Endothelial cell of umbilical vein (primary cell): ENCODE results near the gene NEDD4. TPM values are rescaled to one million over a fixed set of nuclear protein-coding genes. Genes with fewer than 3 reads are reported as not detected.

ENCODE experiments used
- BruUV-seq: library from RNA; stranded (reverse); fragments of 400-500 nt; replicated peaks from 2 replicates; lab custom pipeline; 2021; lab: Mats Ljungman, UMichigan
- CTCF ChIA-PET: fragments of 300-600, 350-600 bp; sonication (Branson Sonifier 250); formaldehyde crosslinking; loops from one replicate; lab custom pipeline; 2021; ENCODE audit warnings: antibody characterized with exemption, inconsistent platforms; lab: Charles Lee
- POLR2A ChIA-PET: fragments of 300-600, 350-600 bp; sonication (Branson Sonifier 250); formaldehyde crosslinking; loops from one replicate; lab custom pipeline; 2021; ENCODE audit warnings: antibody characterized with exemption, inconsistent platforms; lab: Charles Lee
- DNase-seq: peaks from one replicate; pipeline ENCODE4 v3.0.0-alpha.2; 2011; ENCODE audit warnings: low read depth, low spot score
- FAIRE-seq: peaks from 2 replicates; lab custom pipeline; 2011; peaks lifted over from hg19 to GRCh38; lab: Jason Lieb, UNC
- H2AFZ ChIP-seq: 2 replicates; pipeline ENCODE4 v1.6.0; 2012; ENCODE audit warnings: low read depth, low read length, control low read depth, inconsistent platforms
- H3K27ac ChIP-seq: 2 replicates; pipeline ENCODE4 v1.5.1; 2011; ENCODE audit warnings: low read depth, mild to moderate bottlenecking, control low read depth, low read length, moderate library complexity; ENCODE audit not compliant: insufficient read depth
- H3K27me3 ChIP-seq, 2 experiments: 2 replicates each; pipeline versions ENCODE4 v1.6.0 to v1.6.1; 2011; ENCODE audit warnings: low read length in 2 of 2, mixed read lengths in 1 of 2; ENCODE audit not compliant: control insufficient read depth in 2 of 2, insufficient read depth in 2 of 2
- H3K36me3 ChIP-seq, 2 experiments: 2 replicates in 1 of 2; 3 replicates in 1 of 2; pipeline ENCODE4 v1.5.1; 2011; ENCODE audit warnings: low read length in 2 of 2, mild to moderate bottlenecking in 1 of 2, moderate library complexity in 1 of 2; ENCODE audit not compliant: control insufficient read depth in 2 of 2, insufficient read depth in 2 of 2; ENCODE audit errors: extremely low read depth in 1 of 2
- H3K4me1 ChIP-seq: 3 replicates; pipeline ENCODE4 v1.5.1; 2011; ENCODE audit warnings: mild to moderate bottlenecking, low read length; ENCODE audit not compliant: control insufficient read depth, insufficient read depth; ENCODE audit errors: extremely low read depth
- H3K4me2 ChIP-seq: 2 replicates; pipeline ENCODE4 v1.6.1; 2011; ENCODE audit warnings: low read length, control low read depth, mixed read lengths; ENCODE audit not compliant: insufficient read depth
- H3K4me3 ChIP-seq, 3 experiments: fragments of 200-600 bp in 1 of 3; sonication (generic), shearing (Covaris generic) in 1 of 3; replicated peaks in 1 of 3; 2 replicates each; pipeline ENCODE4 v1.5.1; 2011 to 2016; ENCODE audit warnings: control low read depth in 3 of 3, low read length in 3 of 3, mild to moderate bottlenecking in 2 of 3, inconsistent platforms in 1 of 3, low read depth in 1 of 3, moderate library complexity in 1 of 3; ENCODE audit not compliant: insufficient read depth in 1 of 3
- H3K79me2 ChIP-seq: 2 replicates; pipeline ENCODE4 v1.6.0; 2012; ENCODE audit warnings: low read length, inconsistent platforms; ENCODE audit not compliant: control insufficient read depth, insufficient read depth
- H3K9ac ChIP-seq: replicated peaks from 2 replicates; pipeline ENCODE3; 2011; ENCODE audit warnings: low read length, control low read depth; ENCODE audit not compliant: insufficient read depth; ENCODE audit errors: extremely low read depth
- H3K9me1 ChIP-seq: replicated peaks from 3 replicates; pipeline ENCODE4 v1.6.0; 2011; ENCODE audit warnings: mild to moderate bottlenecking, low read length; ENCODE audit not compliant: control insufficient read depth, insufficient read depth; ENCODE audit errors: extremely low read depth
- H3K9me3 ChIP-seq: replicated peaks from 2 replicates; pipeline ENCODE4 v1.5.1; 2012; ENCODE audit warnings: low read length, inconsistent platforms; ENCODE audit not compliant: control insufficient read depth, insufficient read depth
- H4K20me1 ChIP-seq: replicated peaks from 2 replicates; pipeline ENCODE3; 2011; ENCODE audit warnings: mild to moderate bottlenecking, low read length; ENCODE audit not compliant: control insufficient read depth, insufficient read depth; ENCODE audit errors: extremely low read depth
- EZH2 ChIP-seq: IDR thresholded peaks from 2 replicates; pipeline ENCODE4 v1.6.1; 2012; ENCODE audit warnings: borderline replicate concordance, low read depth, mild to moderate bottlenecking, moderate library complexity, low read length, inconsistent platforms; ENCODE audit not compliant: severe bottlenecking
- FOS ChIP-seq: IDR thresholded peaks from 2 replicates; pipeline ENCODE4 v1.6.1; 2011; ENCODE audit warnings: mild to moderate bottlenecking, low read length, moderate library complexity, borderline replicate concordance; ENCODE audit not compliant: insufficient read depth
- GATA2 ChIP-seq: IDR thresholded peaks from 2 replicates; pipeline ENCODE4 v1.7.0; 2011; ENCODE audit warnings: low read depth, mild to moderate bottlenecking, moderate library complexity, mixed read lengths, low read length; ENCODE audit not compliant: insufficient read length, insufficient read depth
- JUN ChIP-seq: IDR thresholded peaks from 2 replicates; pipeline ENCODE4 v1.6.1; 2011; ENCODE audit warnings: borderline replicate concordance, low read depth; ENCODE audit not compliant: insufficient read length, insufficient read depth
- MYC ChIP-seq: IDR thresholded peaks from one replicate; pipeline ENCODE4 v1.6.1; 2011; ENCODE audit warnings: mild to moderate bottlenecking, low read depth, low read length
- POLR2AphosphoS5 ChIP-seq: IDR thresholded peaks from 2 replicates; pipeline ENCODE4 v1.6.1; 2012; ENCODE audit warnings: low read depth, mild to moderate bottlenecking, control low read depth, low read length, moderate library complexity; ENCODE audit not compliant: insufficient read depth
- dilution Hi-C: fragments of 300-500 bp; cut with MboI; formaldehyde crosslinking; loops from one replicate; pipeline ENCODE4 v1.15.0; 2019; ENCODE audit warnings: low sequenced_read_pairs; ENCODE audit not compliant: extremely low pct_ligation_motif_present
- intact Hi-C: fragments of 100-400 bp; cut with micrococcal nuclease; formaldehyde crosslinking; loops from one replicate; pipeline ENCODE4 v1.10.0; 2022
- polyA plus RNA-seq, 4 experiments: library from polyadenylated mRNA; depleted of rRNA in 3 of 4; stranded (reverse) in 3 of 4; unstranded in 1 of 4; fragments of >200 nt; gene quantifications; 2 replicates each; pipeline versions ENCODE4 v1.2.1 to v1.2.3, GENCODE V29; 2011 to 2012; ENCODE audit warnings: missing spikeins in 1 of 4
- total RNA-seq: library from RNA; stranded (reverse); gene quantifications from 2 replicates; pipeline ENCODE4 v1.2.3, GENCODE V29; 2021
- TF ChIP-seq, protein P1 (sequence below): IDR thresholded peaks from 2 replicates; pipeline ENCODE4 v1.6.1; 2011; ENCODE audit not compliant: insufficient read depth, insufficient read length
- TF ChIP-seq, protein P2 (sequence below), 2 donors: IDR thresholded peaks; 1 replicate in 1 of 2; 2 replicates in 1 of 2; pipeline ENCODE4 v1.5.1; 2011; ENCODE audit warnings: low read length in 2 of 2, mild to moderate bottlenecking in 2 of 2, moderate library complexity in 2 of 2, control low read depth in 1 of 2, inconsistent platforms in 1 of 2, low read depth in 1 of 2; ENCODE audit not compliant: insufficient read depth in 1 of 2; ENCODE audit errors: extremely low read depth in 1 of 2

NEDD4 gene
- total and polyA plus RNA-seq, 2 donors (not counting 3 experiments of a cell fraction or from before 2014, with no cell fraction given), result 9.2 to 39.0 TPM

DNA sequence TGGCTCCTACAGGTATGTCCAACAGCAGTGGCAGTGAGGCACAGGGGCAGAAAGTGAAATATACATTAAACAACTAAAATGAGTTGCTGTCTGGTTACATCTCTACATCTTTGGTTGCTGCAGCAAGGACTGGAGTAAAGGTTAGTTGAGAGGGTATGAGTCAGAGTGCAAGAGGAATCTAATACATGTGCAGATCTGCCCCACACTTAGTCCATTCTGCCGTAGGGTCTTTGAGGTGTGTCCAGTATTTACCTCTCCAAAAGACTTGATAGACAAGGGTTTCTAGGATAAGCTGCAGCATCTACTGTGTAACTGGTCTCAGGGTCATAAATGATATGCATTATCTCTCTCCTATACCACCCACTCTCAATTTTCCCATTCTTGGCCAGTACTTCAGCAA is 6.2 kb upstream of the NEDD4 start:
- Histone ChIP-seq H3K4me3 (no peak overlapping the region), H3K9ac (no peak overlapping the region), H2AFZ (no peak overlapping the region), H3K9me1 (no peaks in the 10 kb centered on the region), H3K4me2 (no peak overlapping the region), H3K27me3 (no peaks in the 10 kb centered on the region), H3K9me3 (no peaks in the 10 kb centered on the region), H3K27ac (no peak overlapping the region), H4K20me1 (no peaks in the 10 kb centered on the region), H3K4me1 (no peaks in the 10 kb centered on the region), H3K79me2 (no peaks in the 10 kb centered on the region), H3K36me3 (no peaks in the 10 kb centered on the region)
- ChIA-PET POLR2A (no interaction called here), CTCF (interaction anchor here (0.7 to 1.5 kb wide), 3 partner anchors 15 to 351 kb away, joined by 3 to 6 read pairs (median 3); no protein-coding TSS in a partner anchor)
- dilution Hi-C loops, result no loop called here
- BruUV-seq, result no TSS peak
- DNase-seq (no peak), FAIRE-seq (no peak)
- intact Hi-C loops, result no loop called here
- TF ChIP-seq, protein P1, sequence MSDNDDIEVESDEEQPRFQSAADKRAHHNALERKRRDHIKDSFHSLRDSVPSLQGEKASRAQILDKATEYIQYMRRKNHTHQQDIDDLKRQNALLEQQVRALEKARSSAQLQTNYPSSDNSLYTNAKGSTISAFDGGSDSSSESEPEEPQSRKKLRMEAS, result no peak
- no peak for TF ChIP-seq POLR2AphosphoS5
- no peak for TF ChIP-seq MYC
- TF ChIP-seq JUN, result no peak
- no peak for TF ChIP-seq FOS
- no peak for TF ChIP-seq GATA2
- no peak for TF ChIP-seq EZH2
- TF ChIP-seq, protein P2, sequence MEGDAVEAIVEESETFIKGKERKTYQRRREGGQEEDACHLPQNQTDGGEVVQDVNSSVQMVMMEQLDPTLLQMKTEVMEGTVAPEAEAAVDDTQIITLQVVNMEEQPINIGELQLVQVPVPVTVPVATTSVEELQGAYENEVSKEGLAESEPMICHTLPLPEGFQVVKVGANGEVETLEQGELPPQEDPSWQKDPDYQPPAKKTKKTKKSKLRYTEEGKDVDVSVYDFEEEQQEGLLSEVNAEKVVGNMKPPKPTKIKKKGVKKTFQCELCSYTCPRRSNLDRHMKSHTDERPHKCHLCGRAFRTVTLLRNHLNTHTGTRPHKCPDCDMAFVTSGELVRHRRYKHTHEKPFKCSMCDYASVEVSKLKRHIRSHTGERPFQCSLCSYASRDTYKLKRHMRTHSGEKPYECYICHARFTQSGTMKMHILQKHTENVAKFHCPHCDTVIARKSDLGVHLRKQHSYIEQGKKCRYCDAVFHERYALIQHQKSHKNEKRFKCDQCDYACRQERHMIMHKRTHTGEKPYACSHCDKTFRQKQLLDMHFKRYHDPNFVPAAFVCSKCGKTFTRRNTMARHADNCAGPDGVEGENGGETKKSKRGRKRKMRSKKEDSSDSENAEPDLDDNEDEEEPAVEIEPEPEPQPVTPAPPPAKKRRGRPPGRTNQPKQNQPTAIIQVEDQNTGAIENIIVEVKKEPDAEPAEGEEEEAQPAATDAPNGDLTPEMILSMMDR (IDR thresholded peaks at IDR 0.05; ENCODE audit: extremely low read depth in 1 of 2, insufficient read depth in 1 of 2, low read depth in 1 of 2, low read length in 2 of 2), result no peak
